GM18511 (cell line): ENCODE data around the gene SUCLG1.

Source experiments
- ATAC-seq: cut with Tn5 transposase; IDR thresholded peaks from one replicate; pipeline ENCODE4 v1.9.1; 2021; ENCODE audit warnings: mild to moderate bottlenecking, moderate library complexity; ENCODE audit not compliant: unreplicated experiment

SUCLG1 gene

DNA sequence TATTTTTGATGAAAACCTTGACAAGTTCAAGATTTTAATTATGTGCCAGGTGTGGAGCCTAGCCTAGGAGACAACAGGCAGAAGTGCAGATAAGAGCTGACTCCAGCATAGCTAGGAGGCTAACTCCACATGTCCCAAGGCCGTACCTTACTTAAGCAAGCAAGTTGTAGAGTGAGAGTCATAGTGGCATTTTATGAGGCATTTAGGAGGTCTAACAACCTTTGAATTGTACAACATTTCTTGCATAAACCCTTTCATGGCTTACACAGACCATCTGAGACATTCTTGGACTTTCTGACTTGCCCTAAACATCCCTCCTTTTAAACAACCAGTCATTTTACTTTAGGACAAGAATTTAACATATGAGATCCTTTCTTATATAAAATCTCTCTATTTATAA, 8.3 kb upstream of the SUCLG1 start:
- no peak for ATAC-seq

DNA sequence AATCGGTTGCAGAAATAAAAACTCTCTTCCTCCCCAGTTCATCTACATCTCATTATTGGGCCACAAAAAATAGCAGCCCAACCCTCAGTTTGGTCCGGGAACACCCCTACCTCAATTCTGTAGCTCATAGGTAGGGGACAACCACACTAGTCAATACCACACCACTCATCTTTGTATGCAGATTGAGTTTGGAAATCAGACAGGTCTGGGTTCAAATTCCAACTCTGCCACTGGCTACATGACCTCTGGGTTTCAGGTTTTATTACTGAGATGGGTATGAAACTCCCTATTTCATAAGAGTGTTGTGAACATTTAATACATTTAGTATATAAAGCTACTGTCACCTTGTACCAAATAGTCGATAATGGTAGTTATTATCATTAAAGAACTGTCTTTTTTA, 2.2 kb upstream of the SUCLG1 start:
- ATAC-seq, result no peak

DNA sequence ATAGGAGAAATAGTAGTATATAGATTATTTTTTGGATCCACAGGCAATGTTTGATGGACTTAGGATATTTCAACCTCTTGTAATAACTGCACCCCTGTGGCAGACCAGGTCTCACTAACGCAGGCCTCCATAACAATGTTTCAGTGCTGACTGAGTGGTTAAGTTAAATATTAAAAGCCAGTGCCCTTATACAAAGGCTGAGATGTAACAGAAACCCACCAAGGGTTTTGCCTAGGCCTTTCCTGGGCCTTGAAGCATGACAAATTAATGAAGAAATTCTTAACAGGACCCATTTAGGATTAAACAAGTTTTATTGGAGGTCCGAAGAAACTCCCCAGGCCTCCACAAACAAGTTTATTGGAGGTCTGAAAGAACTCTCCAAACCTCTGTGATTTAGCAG, 1.6 kb upstream of the SUCLG1 start:
- no peak for ATAC-seq

DNA sequence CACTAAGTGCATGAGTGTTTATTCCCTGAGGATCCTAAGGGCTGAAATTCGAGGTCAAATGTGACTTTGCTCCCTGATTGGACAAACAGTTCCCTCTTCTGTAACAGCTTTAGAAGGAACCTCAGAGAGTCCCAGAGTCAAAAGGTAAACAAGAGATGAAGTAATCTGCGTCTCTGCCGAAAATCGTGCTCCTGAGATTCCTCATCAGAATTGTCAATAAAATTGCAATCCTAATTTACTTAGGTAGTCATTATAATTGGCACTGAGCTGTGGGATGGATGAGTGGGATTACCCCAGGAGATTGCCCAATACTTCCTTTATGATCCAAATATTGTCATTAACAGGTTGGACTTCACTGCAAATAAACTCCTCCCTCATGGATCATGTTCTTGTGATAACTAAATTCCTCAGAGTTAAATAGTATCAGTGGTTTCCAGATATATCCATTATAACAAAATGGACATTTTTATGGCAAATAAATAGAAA, 907 bp upstream of the SUCLG1 start:
- ATAC-seq, result no peak

DNA sequence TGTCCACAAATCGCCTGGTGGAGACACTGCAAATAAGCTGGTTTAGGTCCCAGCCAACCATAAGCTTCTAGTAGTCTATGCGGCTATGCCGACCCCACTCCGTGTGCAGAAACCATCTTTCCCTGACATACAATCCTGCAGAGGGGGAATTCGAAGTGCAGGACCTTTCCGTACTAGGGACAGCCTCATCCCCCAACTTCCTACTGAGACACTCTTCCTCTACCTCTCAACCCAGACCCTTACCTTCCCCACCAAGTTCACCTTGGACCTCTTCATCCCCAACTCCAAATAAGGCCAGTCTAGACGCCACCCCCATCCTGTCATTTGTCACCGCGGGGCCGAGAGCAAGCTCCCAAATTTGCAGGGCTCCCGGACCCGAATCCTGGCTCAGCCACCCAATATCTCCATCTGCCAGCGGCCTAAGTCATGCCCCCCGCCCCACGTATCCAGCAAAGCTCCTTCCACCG, 496 bp downstream of the SUCLG1 start:
- peak; percentile 43 for ATAC-seq

DNA sequence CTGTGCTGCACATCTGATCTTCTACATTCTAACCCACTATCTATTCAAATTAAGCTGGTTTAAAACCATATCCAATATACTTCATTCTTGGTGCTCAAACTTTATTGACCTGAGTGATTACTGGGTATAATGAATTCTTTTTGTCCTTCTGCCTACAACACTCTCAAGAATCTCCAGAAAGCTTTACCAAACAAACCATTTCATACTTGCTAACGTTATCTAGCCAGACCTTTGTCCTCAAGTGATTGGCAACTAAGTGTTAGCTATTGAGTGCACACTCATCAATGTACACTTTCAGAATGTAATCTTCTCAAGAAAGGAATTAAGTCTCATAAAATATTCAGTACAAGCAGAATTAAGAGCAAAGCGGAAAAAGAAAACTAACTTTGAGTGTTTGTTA, 1.4 kb downstream of the SUCLG1 start:
- ATAC-seq, result no peak

DNA sequence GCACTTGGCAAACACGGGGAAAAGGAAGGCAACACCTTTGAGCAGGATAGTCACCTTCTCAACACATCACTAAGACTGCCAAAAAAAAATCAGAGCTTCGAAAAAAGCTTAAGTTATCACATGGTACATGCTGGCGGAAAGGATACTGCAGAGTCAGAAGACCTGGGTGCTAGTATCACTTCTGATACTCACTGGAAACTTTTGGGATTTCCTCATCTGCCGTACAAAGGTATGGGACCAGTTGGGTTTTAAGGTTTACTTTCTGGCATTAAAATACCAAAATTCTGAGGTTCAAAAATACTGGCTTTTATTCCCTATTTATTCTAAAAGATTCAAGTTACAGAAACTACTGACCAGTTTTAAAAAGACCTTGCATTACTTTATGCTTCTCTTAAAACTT, 2.9 kb downstream of the SUCLG1 start:
- no peak for ATAC-seq

DNA sequence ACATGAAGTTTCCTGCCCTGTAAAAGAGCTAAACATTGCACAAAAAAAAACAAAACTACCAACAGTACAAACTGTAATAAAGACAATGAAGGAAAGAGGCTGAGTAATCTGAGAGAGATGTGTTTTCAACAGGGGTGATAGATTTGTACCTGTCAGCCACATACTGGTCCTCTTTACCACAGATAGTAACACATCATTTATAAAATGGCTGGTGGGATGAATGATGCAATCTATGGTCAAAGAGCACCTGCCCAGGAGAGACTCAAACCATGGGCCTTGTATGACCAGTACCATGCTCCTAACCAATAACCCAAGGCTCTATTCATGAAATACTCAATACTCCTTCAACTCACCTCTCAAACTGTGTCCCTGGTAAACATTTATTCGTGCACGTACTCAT, 4.5 kb downstream of the SUCLG1 start:
- ATAC-seq, result no peak

DNA sequence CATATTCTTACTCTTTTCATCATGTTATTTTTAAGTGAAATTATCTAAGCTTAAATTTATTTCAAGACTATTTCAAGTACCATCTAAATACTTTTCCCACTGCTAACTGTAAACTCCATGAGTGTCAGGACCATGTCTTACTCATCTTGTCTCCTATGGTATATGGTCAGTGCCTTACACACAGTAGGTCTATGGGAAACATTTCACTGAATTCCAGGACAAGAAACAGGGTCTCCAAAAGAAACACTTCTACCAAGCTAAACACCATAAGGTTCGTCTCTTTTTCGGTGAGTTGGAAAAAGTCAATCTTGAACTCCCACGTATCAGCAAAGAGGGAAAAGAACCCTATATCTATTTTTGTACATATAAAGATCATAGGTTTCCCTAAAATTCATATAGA, 6.5 kb downstream of the SUCLG1 start:
- ATAC-seq, result no peak

DNA sequence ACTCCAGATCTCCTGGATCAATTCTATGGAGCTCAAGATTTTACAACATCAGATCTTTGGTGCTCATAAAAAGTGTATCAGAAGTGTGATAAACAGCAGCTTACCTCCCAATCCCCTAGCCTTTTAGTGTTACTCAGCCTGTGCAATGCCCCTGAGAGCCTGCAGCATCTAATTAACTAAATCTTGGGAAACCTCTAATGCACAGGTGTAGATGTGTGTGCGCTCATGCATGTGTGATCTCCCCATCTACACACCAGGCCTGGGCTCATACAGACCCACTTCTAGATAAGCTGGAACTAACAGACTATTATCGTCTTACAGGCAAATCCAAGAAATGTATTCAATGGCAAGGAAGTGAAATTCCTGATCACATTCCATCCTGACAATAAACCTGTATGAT, 7.5 kb downstream of the SUCLG1 start:
- ATAC-seq, result no peak

DNA sequence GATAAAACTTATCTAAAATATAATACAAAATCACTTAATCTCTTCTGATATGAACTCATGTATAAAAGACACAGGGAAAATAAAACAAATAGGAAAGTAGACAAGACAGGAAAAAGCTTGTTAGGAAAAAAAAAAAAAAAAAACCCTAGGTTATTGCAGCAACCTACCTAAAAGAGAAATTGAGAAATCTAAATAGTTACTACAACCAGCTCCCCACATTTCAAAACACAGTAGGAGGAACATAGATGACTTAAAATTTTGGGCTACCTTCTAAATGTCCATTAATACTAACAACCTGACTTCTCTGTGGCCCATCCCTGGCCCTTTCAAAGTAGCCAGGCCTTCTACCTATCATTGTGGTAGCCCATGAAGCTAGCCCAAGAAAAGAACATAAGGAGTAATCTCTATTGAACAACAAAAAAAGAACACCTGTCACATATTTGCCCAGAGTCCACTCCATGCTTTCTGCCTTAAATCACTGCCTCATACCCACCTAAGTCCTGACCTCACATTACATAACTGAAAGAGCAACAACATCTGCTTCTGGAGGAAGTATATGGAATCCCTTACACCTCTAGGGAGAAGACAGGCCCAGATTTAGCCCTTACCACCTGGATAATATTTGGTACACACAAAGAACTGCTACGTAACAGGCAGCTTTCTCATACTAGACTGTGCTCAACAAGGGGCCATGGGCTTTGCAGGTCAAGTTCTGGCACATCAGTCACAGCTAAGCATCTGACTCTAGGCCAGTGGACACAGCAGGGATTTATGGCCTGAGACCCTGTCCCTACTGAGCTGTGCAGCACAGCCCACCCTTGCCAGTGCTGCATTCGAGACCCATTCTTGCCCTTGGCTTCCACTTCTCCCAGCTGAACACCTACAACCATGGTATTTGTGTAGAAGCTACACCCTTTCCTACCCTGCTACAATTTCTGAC, 8.5 kb downstream of the SUCLG1 start:
- no peak for ATAC-seq

DNA sequence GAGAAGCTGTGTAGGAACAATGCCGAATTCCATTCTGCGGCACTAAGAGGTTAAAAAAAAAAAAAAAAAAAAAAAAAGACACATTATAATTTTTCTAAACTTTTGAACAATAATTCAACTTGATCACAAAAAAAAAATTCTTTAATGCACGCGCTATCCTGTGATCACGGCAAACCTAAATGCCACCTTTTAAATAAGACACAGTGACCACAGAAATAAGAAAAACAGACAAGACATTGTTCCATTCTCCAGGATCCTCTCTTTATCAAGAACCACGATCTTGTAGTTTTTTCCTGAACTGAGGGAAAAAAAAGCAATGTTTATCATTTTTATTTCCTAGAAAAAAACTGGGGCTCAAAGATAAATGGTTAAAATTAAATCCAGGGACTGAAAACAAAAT, 9.4 kb downstream of the SUCLG1 start:
- no peak for ATAC-seq

DNA sequence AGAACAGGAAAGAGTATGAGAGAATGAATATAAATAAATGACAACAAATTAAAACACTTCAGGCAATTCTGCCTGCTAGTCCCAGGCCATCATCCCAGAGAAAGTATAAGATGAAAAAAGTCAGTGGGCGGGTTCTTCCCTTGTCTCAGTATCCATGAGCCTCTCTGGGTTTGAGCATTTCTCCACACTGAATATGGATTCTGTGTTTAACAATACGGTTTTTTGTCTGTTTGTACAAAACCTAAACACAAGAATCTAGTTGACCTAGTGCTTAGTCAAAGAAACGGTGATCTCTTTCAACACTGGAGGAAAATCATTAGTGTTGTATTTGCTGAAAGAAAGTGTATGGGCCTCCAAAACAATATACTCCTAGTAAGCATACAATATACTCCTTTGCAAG, 10.0 kb downstream of the SUCLG1 start:
- no peak for ATAC-seq

DNA sequence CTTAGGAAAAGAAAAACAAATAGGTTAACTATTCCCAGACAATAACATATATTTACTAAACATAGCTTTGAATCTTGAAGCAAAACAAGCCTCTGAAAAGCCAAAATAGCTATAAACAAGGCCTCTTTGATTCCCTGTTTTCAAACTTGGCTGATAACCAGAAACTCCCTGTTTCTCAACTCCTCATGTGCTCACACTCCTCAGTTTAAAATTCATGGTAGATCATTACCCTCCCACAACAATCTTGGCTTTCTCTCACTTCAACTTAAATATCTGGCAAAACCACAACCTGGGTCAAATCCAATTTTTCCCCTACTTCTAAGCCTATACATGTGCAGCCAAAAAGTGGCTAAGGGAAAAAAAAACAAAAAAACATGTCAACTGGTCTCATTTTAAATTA, 15.6 kb downstream of the SUCLG1 start:
- ATAC-seq, result no peak

DNA sequence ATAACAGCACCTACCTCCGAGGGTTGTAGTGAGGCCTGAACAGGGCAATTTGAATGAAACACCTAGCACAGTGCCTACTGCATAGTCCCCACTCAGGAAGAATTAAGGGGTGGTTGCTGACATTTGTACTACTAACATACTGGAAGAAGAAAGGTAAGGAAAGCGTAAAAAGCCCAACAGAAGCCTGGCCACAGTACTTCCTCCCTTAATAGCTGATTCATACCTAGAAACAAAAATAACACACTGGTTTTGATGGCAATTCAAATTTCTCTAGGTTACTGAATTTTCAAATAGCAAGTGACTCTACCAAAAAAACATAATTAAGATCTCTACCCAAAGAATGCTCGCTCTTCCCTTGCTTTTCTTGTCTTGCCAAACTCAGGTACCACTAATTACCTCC, 16.2 kb downstream of the SUCLG1 start:
- no peak for ATAC-seq

DNA sequence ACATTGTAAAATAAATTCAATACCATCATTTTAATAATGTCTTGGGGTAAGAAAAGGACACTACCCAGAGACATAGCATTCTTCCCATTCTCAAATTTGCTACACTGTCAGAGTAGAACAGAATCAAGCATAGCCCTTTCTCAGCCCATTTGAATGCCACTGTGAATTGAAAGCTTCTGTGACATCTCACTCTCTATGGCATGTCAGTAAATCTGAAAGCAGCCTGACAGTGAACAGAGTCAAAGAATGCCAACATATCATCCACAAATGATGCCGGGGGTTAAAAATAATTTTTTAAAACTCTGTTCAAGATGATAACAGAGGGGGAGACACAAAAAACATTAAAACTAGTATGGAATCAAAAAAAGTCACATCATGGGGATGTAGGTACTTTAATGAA, 17.6 kb downstream of the SUCLG1 start:
- ATAC-seq, result no peak

DNA sequence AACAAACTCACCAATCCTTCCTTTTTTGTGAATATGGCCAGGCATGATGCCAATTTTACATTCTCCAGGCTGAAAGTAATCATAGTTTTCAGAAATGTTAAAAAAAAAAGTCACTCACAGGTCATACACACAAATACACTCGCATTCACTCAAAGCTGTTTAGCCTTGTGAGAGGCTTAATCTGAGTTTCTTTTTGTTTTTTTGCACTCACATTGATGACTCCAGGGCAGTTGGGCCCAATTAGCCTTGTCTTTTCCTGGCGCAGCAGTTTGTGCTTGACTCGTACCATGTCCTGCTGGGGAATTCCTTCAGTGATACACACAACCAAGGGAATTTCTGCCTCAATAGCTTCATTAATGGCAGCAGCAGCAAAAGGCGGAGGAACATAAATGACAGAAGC, 18.0 kb downstream of the SUCLG1 start:
- no peak for ATAC-seq

DNA sequence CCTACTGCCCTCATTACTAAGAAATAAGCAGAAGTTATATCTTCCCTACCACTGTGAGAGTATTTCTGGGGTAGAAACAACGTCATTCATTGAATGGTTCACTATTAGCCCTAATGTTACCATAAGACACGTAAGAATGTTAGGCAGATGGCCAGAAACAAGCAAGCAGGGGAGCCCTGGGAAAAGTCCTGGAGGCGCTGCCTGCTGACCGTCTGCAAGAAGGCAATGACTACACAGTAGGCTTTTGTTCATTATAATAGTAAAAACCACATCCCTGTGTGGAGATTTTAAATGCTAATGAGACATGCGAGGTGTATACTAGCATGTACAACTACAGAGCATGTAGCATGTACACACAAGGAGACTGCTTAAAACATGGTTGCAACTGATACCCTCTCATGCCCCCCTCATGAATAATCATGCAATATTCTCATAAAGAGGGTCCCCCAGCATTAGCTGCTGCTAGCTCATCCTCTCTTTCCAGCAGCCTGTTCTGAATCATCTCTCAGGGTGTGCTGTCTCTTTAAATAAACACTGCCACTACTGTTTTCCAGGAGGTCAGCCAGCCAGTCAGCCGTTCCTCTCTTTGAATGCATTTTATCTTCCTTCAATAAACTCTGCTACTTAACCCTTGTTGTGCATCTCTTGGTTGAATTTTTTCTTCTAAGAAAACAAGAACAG, 23.6 kb downstream of the SUCLG1 start:
- ATAC-seq, result no peak

DNA sequence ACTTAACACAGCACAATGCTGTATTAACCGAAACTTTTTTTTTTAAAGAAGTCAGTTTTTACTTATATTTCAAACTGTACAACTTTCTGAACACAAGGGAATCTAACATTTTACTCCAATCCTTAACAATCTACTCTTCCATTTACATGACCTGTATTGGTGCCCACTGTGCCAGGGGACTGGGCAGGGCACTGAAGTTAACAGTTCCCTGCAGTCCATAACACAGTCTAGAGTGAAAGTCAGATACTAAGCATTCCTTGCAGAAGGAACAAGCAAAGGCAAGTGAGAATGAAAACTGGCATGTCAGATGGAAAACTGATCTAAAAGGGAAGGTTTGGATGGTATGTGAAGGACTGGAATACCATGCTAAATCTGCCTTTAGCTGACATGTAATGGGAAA, 29.8 kb downstream of the SUCLG1 start:
- ATAC-seq, result no peak

DNA sequence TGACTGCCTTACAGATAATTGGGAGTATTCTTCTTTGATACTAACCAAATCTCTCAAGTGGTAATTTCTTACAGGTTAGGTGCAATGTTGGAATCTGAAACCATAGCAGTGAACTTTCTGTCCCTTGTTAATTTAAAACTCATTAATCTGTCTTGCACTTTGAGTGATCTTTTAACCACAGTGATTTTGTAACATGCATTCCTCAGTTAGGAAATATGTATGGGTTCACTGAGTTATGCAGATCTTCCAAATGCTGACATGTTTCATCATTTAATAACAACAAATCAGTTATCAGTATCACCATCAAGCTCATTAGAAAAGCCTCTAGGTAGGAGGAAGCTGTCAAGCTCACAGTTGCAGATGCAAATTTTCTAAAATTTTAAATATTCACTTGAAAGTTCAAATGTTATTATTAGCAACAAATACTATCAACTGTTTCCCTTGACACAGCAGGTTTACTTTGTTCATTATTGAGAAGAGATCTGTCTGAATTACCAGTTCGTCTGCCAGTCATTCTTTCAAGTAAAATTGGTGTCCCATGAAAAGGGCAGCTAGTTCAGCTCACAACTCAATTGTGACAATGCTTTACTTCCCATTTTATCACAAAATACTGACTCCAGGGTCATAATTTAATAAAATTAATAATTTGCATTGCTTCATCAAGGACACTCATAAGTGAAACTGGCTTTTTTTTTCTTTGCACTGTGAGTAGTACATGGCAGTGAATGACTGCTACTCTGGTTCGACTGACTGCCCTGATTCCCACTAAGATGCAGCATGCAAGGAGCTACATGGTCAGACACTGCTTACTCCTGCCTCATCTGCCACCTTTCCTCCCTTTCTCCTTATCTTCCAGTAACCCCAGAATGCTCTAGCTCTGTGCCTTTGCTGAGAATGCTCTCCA, 31.6 kb downstream of the SUCLG1 start:
- ATAC-seq, result peak; percentile 79

DNA sequence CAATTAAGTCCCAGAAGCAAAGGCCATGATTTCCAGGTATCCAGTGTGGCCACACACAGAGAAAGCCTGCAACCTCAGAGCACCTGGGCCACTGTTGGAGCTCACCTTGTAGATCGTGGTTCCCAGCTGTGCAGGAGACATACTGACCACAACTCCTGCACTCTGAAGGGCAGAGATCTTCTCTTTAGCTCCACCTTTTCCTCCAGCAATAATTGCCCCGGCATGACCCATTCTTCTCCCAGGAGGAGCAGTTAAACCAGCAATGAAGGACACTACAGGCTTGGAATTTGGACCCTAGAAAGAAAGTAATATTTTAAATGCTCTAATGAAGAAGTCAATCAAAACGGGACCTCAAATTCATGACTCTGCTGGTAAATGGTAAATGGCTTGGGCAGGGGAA, 33.8 kb downstream of the SUCLG1 start:
- ATAC-seq, result no peak
